Measurements from ENCODE around the gene TTPAL. TPM values are rescaled to one million over a fixed set of nuclear protein-coding genes. Genes with fewer than 3 reads are reported as not detected.

Gene TTPAL
- total RNA-seq, 1 experiment from 2014 or later = 21.1 TPM

DNA sequence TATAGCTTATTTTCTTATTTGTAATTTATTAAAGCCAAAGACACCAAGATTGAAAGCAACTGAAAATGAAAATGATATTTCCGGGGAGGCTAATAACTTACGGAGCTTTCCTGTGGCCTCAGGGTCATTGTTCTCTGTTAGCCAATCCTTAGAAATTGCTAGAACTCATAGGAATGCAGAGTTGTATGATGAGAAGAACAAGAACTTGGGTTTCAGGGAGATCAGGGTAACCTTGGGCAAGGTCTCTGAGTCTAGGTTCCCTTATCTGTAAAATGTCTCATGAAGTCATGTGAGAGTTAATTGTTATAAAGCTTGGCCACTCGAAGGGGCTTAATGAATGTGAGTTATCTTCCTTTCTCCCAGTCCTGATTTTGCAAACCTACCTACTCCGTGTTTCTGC is 66.3 kb downstream of the TTPAL start:
- Mint-ChIP-seq H3K9me3 (no peaks in the 10 kb centered on the region), H3K4me3 (no peak overlapping the region), H3K36me3 (ENCODE audit: insufficient read depth in 1 of 3, low read depth in 3 of 3) (no peaks in the 10 kb centered on the region), H3K4me1 (peaks cover 4 to 6% of the 10 kb centered on the region in 2 experiments), H3K27ac (no peak overlapping the region), H3K27me3 (ENCODE audit: low read depth) (no peaks in the 10 kb centered on the region)
- whole genome bisulfite sequencing (ENCODE audit: extremely low coverage, insufficient read length, low lambda C conversion rate) = no CpG with 5 or more reads among the region's 4 CpGs
- no peaks in the 10 kb centered on the region for H3K27me3 ChIP-seq (ENCODE audit: insufficient read depth, low read length)
- no peak overlapping the region for H2BK120ac ChIP-seq (ENCODE audit: low read depth, low read length, poor library complexity, severe bottlenecking)
- H3K18ac ChIP-seq (ENCODE audit: insufficient read length, low read depth, low read length) = no peak overlapping the region
- H3K79me1 ChIP-seq (ENCODE audit: insufficient read depth, low read depth, low read length, poor library complexity, severe bottlenecking) = no peaks in the 10 kb centered on the region
- no peak overlapping the region for H3T11ph ChIP-seq (ENCODE audit: low read length)
- no peak overlapping the region for H4K8ac ChIP-seq (replicated peaks; ENCODE audit: insufficient read length, low read depth, low read length)
- no peak overlapping the region for H3K23ac ChIP-seq (ENCODE audit: insufficient read length, low read depth, low read length)
- H2BK15ac ChIP-seq (ENCODE audit: low read depth, low read length) = no peak overlapping the region
- H4K5ac ChIP-seq (ENCODE audit: insufficient read length, low read depth, low read length) = no peak overlapping the region
- H3K14ac ChIP-seq (ENCODE audit: insufficient read depth, low read length) = no peak overlapping the region
- no peaks in the 10 kb centered on the region for H3K23me2 ChIP-seq (ENCODE audit: insufficient read length, low read depth, low read length, poor library complexity, severe bottlenecking)
- H3K79me2 ChIP-seq (ENCODE audit: insufficient read depth, low read length) = 0 out of 2 replicates have a peak, but pooled peaks cover 2% of the 10 kb centered on the region
- no peak overlapping the region for H2BK5ac ChIP-seq (ENCODE audit: insufficient read length, low read length)
- no peak overlapping the region for H3K27ac ChIP-seq (ENCODE audit: insufficient read length, low read depth, low read length)
- no peak overlapping the region for H3K9ac ChIP-seq (ENCODE audit: extremely low read depth, insufficient read length, low read length)
- H4K20me1 ChIP-seq (ENCODE audit: control insufficient read depth, insufficient read depth, insufficient read length) = no peaks in the 10 kb centered on the region
- H3K56ac ChIP-seq (ENCODE audit: insufficient read length, low read depth, low read length) = no peak overlapping the region
- no peaks in the 10 kb centered on the region; the same call in 1 of the 2 replicates for H3K4me1 ChIP-seq (ENCODE audit: insufficient read depth, low read length)
- no peak overlapping the region for H2BK20ac ChIP-seq (ENCODE audit: low read depth, low read length, poor library complexity, severe bottlenecking)
- H2AFZ ChIP-seq (ENCODE audit: low read length) = no peak overlapping the region
- no peak overlapping the region for H4K91ac ChIP-seq (ENCODE audit: insufficient read length, low read depth, low read length)
- H3K4me2 ChIP-seq (ENCODE audit: insufficient read depth, insufficient read length, low read length) = no peak overlapping the region
- no peak for DNase-seq
- H3K4ac ChIP-seq (ENCODE audit: low read depth, low read length) = no peak overlapping the region
- TF ChIP-seq, protein P1, sequence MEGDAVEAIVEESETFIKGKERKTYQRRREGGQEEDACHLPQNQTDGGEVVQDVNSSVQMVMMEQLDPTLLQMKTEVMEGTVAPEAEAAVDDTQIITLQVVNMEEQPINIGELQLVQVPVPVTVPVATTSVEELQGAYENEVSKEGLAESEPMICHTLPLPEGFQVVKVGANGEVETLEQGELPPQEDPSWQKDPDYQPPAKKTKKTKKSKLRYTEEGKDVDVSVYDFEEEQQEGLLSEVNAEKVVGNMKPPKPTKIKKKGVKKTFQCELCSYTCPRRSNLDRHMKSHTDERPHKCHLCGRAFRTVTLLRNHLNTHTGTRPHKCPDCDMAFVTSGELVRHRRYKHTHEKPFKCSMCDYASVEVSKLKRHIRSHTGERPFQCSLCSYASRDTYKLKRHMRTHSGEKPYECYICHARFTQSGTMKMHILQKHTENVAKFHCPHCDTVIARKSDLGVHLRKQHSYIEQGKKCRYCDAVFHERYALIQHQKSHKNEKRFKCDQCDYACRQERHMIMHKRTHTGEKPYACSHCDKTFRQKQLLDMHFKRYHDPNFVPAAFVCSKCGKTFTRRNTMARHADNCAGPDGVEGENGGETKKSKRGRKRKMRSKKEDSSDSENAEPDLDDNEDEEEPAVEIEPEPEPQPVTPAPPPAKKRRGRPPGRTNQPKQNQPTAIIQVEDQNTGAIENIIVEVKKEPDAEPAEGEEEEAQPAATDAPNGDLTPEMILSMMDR (conservative IDR thresholded peaks at IDR 0.05) = no peak
- no peak overlapping the region for H2BK12ac ChIP-seq (ENCODE audit: insufficient read length, low read depth, low read length)
- no peaks in the 10 kb centered on the region for H3K9me3 ChIP-seq (ENCODE audit: control insufficient read depth, low read depth, low read length)
- no peak overlapping the region for H2AK5ac ChIP-seq (ENCODE audit: insufficient read length, low read length)

Data from H9 (cell line).